ENCODE measurements around the gene ARHGEF37. TPM values are rescaled to one million over a fixed set of nuclear protein-coding genes. Genes with fewer than 3 reads are reported as not detected.
A peak's percentile ranks its signal among the peaks of the same experiment; 100 is the strongest.

The ARHGEF37 gene
- total RNA-seq, 1 donor from 2014 or later: 4.1 TPM

DNA sequence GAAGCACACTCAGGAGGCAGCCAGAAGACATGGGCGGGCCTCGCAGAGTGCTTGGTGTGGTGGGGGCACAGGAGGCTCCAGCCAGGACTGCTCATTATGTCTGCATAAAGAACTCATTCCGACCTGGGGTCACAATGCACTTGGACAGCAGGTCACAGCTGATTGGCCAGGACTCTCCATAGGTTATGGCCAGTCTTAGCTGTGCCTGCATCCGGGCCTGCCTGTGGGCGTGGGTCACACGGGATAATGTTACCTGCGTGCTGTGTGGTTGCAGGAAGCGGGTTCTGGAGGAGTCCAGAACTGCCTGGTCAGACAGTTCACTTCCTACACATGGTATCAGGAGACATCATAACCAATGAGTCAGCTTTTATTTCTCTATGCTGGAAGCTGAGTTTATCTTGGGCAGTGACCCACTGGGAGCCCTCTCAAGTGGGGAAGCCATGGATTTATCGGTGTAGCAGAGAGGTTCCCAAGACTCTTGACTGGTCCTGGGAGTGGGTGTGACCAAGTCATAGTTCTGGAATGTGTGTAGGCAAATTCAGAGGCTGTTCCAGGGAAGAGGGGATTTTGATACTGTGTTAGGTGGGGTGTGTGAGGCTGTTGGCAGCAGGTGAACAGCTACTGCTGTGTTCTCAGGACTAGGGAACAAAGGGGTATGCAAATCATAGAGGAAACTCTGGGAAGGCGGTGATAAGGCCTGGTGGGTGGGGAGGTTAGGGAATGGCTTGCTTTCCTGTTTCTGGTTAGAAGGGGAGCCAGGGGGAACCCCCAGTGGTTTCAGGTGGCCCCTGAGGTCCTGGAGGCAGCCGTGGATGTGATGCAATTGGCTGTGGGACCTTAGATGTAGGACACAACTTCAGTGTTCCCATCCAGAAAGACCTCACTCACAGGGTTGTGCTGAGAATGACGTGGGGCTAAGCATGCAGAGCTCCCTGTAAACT lies 51.3 kb downstream of the ARHGEF37 start:
- TF ChIP-seq CTCF (IDR thresholded peaks at IDR 0.05; ENCODE audit: insufficient read depth, low read length, poor library complexity, severe bottlenecking): no peak
- Histone ChIP-seq H3K36me3 (ENCODE audit: control insufficient read depth, insufficient read depth, low read length) (no peaks in the 10 kb centered on the region), H3K4me3 (ENCODE audit: low read depth, low read length) (no peak overlapping the region), H3K27me3 (ENCODE audit: control insufficient read depth, insufficient read depth, low read length) (no peaks in the 10 kb centered on the region)
- DNase-seq (ENCODE audit: low read depth): peak; percentile 82

- DNase-seq (ENCODE audit: low read depth): no peak
- TF ChIP-seq CTCF (IDR thresholded peaks at IDR 0.05; ENCODE audit: insufficient read depth, low read length, poor library complexity, severe bottlenecking): no peak
- H3K4me3 ChIP-seq (ENCODE audit: low read depth, low read length): no peak overlapping the region
- H3K36me3 ChIP-seq (ENCODE audit: control insufficient read depth, insufficient read depth, low read length): no peaks in the 10 kb centered on the region
- H3K27me3 ChIP-seq (ENCODE audit: control insufficient read depth, insufficient read depth, low read length): no peaks in the 10 kb centered on the region
Observed at GRCh38 chr5:149633476-149634350, 52.4 kb downstream of the ARHGEF37 start.

DNA sequence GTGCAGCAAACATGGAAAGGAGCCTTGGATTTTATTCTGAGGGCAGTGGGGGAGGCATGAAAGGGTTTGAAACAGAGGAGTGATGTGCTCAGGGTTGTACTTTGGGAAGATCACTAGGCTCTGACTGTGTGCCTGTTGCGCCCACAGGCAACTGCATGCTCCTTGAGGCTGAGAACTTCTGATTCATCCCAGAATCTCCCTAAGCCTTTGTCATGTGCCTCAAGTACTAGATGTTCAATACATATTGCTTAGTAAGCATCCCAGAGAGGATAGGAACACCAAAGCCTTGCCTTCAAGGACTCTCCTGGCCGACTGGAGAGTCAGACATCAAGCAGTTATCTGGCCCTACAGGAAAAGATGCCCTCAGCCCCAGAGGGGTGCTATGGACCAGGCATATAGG lies 54.1 kb downstream of the ARHGEF37 start:
- DNase-seq (ENCODE audit: low read depth): no peak
- no peaks in the 10 kb centered on the region for H3K27me3 ChIP-seq (ENCODE audit: control insufficient read depth, insufficient read depth, low read length)
- no peak overlapping the region for H3K4me3 ChIP-seq (ENCODE audit: low read depth, low read length)
- no peaks in the 10 kb centered on the region for H3K36me3 ChIP-seq (ENCODE audit: control insufficient read depth, insufficient read depth, low read length)
- no peak for TF ChIP-seq CTCF (IDR thresholded peaks at IDR 0.05; ENCODE audit: insufficient read depth, low read length, poor library complexity, severe bottlenecking)

- TF ChIP-seq CTCF (IDR thresholded peaks at IDR 0.05; ENCODE audit: insufficient read depth, low read length, poor library complexity, severe bottlenecking): no peak
- DNase-seq (ENCODE audit: low read depth): no peak
- Histone ChIP-seq H3K27me3 (ENCODE audit: control insufficient read depth, insufficient read depth, low read length) (no peaks in the 10 kb centered on the region), H3K36me3 (ENCODE audit: control insufficient read depth, insufficient read depth, low read length) (no peaks in the 10 kb centered on the region), H3K4me3 (ENCODE audit: low read depth, low read length) (no peak overlapping the region)
Observed at GRCh38 chr5:149636191-149636860, 55.0 kb downstream of the ARHGEF37 start.

GRCh38 chr5:149636861-149637246 lies 55.6 kb downstream of the ARHGEF37 start:
- Histone ChIP-seq H3K36me3 (ENCODE audit: control insufficient read depth, insufficient read depth, low read length) (no peaks in the 10 kb centered on the region), H3K4me3 (ENCODE audit: low read depth, low read length) (no peak overlapping the region), H3K27me3 (ENCODE audit: control insufficient read depth, insufficient read depth, low read length) (no peaks in the 10 kb centered on the region)
- DNase-seq (ENCODE audit: low read depth): no peak
- peak; percentile 79 for TF ChIP-seq CTCF (IDR thresholded peaks at IDR 0.05; ENCODE audit: insufficient read depth, low read length, poor library complexity, severe bottlenecking)

All from kidney epithelial cell (primary cell).